RPMI7951 (cell line): ENCODE results near the gene C14orf119. TPM values are rescaled to one million over a fixed set of nuclear protein-coding genes. Genes with fewer than 3 reads are reported as not detected.
"Not testable (repeated sequence)": the region's sequence is repeated elsewhere in the genome, so short reads cannot be mapped to it uniquely, and the experiment has no call there.

ENCODE experiments used
- DNase-seq: peaks from one replicate; pipeline ENCODE4 v3.0.0-alpha.2; 2012; ENCODE audit warnings: low read depth
- total RNA-seq: library from RNA; depleted of rRNA; stranded (reverse); fragments of >200 nt; shearing (Covaris generic); gene quantifications from 2 replicates; pipeline ENCODE4 v1.2.3, GENCODE V29; 2014

The C14orf119 gene
- total RNA-seq, 1 experiment from 2014 or later, result 65.7 TPM

GRCh38 chr14:23089498-23090253, 5.6 kb upstream of the C14orf119 start:
- no peak for DNase-seq

DNA sequence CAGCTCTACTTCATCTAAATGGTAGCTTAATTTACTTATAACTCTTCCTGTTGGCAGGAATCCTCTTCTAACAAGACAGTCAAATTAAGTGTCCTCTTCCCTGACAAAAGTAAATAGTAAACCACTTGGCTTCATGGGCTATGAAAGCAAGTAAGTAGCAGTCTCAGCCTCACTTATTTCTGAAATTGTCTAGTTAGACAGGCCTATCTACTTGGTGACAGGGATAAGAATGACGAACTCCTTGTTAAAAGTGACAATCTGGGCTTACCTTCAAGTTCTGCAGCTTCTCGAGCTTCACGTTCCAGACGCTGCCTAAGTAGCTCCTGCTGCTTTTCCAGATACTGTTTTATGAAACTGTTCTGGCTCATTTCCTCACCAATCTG, 5.1 kb upstream of the C14orf119 start:
- no peak for DNase-seq

GRCh38 chr14:23091294-23092225, 3.7 kb upstream of the C14orf119 start:
- no peak for DNase-seq

- DNase-seq, result no peak
Observed at GRCh38 chr14:23093104-23093503, 2.2 kb upstream of the C14orf119 start.

- DNase-seq, result no peak
Observed at GRCh38 chr14:23093526-23093925, 1.8 kb upstream of the C14orf119 start.

GRCh38 chr14:23093991-23094665, 1.2 kb upstream of the C14orf119 start:
- no peak for DNase-seq

DNA sequence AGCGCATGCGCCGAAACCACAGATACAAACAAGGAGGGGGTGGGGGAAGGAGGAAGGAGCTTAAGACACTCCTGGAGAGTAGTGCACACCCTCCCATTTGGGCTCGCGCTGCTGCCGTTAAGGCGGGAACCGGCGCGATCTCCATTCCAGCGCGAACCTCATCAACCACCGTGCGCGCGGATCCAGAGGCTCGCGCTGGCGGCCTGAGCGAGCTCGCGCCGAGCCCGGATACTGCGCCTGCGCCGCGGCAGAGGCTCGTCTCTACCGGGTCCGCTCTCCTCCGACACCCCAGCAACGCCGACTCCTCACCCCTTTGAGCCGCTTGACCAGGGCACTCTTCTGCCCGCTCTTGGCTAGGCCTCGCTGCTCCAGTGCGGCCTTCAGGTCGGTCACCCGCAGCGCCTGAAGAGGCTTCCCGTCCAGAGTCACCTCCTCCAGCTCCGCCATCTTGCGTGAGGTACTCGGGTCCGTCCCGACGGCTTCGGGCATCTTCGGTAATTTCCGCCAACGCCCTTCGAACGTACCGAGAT, 574 bp upstream of the C14orf119 start, which contains the start of gene ACIN1:
Gene ACIN1, minus strand, starts transcription at position 471 of the 530 bp plus-strand sequence. Its CDS starts 24 bp downstream, at position 447.
- peak; percentile 78 for DNase-seq

GRCh38 chr14:23097786-23098185, 2.5 kb downstream of the C14orf119 start:
- no peak for DNase-seq

DNA sequence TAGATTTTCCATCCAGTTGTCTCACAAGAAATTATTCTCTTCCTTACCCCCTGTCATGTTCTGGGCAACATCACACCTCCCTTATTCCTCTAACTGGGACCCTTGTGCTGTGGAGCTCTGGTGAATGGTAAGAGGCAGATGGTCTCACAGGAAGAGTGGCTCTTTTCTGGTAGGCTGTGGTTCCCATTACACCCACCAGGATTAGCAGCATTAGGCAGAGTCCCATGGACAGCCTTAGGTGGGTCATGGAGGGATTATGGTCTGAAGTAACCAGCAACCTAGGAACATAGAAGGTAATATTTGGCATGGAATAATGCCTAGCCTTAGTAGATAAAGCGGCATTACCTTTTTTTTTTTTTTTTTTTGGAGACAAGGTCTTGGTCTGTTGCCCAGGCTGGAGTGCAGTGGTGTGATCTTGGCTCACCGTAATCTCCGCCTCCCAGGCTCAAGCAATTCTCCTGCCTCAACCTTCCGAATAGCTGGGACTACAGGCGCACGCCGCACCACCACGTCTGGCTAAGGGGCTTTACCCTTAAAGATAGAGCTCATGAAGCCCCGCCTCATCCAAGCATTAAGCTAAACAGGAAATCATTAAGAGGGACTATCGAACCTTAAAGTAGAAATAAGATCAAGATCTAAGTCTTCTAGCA, 4.0 kb downstream of the C14orf119 start:
- DNase-seq, result no peak

DNA sequence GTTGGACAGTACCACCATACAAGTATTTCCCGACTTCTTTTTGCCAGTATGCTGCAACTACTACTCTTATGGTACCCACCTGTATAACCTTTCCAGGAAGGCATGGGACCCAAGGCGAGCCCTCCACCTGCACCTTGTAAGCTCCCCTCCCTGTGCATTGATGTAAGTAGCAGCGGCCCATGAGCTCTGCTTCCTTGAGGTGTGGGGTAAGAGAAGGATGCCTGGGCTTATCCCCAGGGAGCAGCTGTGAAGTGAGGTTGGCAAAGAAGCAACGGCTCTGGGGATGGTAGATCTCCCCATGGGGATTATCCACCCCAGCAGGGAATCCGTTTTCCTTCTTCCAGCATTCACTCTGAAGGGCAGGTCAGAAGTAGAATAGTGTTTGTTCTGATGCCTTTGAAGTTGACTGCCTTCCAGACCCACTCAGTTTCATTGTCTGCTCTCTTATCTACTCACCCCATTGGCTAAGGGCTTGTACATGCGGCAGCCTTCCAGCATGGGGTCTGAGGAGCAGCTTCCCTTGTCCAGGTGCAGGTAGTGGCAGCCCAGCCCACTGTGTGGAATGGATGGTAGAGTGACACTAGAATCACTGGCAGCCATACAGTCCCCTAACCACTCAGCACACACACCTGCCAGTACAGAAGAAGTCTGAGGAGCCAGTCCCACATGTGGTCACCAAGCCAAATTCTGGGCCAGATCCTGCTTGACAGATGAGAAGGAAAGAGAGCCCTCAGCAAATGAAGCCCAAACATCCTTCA, 6.1 kb downstream of the C14orf119 start:
- DNase-seq, result no peak

- DNase-seq, result no peak
Observed at GRCh38 chr14:23101986-23102625, 6.8 kb downstream of the C14orf119 start.

DNA sequence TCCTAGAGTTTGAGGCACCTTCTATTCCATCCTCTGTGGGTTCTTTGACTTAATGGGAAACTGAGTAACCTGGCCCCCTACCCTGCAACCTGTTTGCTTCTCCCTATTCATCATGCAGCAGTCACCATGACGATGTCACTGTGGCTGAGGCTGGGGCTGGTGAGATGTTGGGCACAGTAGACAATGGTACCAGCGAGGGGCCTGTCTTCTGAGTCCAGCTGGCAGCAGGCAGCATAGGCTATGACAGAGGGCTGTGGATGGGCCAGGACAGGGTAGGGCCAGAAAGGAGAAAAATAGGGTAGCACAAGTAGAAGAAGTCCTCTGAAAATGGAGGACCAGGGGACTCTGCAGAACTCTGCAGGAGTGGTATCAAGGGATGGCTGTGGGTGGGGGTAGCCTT, 7.5 kb downstream of the C14orf119 start:
- DNase-seq, result no peak

GRCh38 chr14:23103581-23103980, 8.3 kb downstream of the C14orf119 start:
- DNase-seq, result no peak

GRCh38 chr14:23104070-23104590, 8.8 kb downstream of the C14orf119 start:
- DNase-seq, result no peak

DNA sequence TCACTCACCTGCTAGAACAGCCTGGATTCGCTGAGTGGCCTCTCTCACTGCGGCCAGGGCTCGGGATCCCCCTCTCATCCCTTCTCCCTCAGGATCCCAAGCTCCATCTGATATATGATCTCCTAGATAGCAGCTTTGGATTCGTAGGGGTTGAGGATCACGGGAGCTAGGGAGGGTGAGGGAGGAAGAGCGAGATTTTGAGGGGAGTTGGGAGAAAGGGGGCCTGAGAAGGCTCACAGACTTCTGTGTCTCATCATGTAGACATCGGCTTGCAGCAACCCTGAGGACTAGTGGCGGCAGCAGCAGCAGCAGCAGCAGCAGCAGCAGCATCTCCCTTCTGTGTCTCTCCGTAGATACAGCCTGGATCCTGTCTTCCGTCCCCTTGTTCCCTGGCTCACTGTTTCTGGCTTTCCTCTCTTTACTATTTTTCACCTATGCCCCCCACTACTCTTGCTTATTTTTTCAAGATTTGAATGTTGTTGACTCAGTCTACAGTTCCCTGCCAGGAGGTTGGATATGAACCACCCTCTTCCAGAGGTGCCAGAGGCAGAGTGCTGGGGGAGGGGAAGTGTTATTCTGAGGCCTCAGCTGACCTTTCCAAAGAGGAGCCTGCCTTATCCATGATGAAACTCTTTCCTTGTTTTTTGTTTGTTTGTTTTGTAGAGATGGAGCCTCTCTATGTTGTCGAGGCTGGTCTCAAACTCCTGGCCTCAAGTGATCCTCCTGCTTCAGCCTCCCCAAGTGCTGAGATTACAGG, 9.5 kb downstream of the C14orf119 start, which contains the start of gene CIROP:
Gene CIROP, minus strand, starts transcription at position 399 of the 757 bp plus-strand sequence. Its CDS starts 69 bp downstream, at position 330.
- no peak for DNase-seq

DNA sequence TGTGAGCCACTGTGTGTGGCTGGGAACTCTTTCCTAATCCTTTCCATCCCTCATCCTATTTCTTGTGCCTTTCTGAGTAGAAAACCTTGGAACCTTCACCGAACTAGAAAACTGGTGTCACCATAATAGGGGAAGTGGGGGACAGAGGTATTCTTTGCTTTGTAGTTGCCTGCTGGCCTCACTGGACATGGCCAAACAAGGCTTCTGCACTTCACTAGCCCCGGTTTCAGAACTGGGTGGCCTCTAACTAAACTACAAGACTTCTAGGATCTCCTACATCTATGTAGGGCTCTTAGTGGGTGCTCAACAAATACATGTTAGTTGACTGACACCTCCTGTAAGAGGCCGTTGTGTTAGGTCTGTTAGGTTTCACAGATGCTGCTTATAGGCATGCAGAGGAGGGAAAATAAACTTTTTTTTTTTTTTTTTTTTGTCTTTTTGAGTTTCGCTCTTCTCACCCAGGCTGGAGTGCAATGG, 10.1 kb downstream of the C14orf119 start:
- DNase-seq, result no peak

- no peak for DNase-seq
Observed at GRCh38 chr14:23106747-23107045, 11.4 kb downstream of the C14orf119 start.

- DNase-seq, result not testable (repeated sequence)
Observed at GRCh38 chr14:23107620-23108019, 12.3 kb downstream of the C14orf119 start.

- DNase-seq, result not testable (repeated sequence)
Observed at GRCh38 chr14:23108169-23108568, 12.9 kb downstream of the C14orf119 start.
